ENCODE data around the gene LILRA5. TPM values are rescaled to one million over a fixed set of nuclear protein-coding genes. Genes with fewer than 3 reads are reported as not detected.
"Not testable (repeated sequence)": the region's sequence is repeated elsewhere in the genome, so short reads cannot be mapped to it uniquely, and the experiment has no call there.

Gene LILRA5
- total RNA-seq, 1 experiment from 2014 or later, result not detected

GRCh38 chr19:54275951-54276350 lies 37.0 kb downstream of the LILRA5 start:
- no peak for DNase-seq (ENCODE audit: low read depth)

GRCh38 chr19:54274516-54274915 lies 38.5 kb downstream of the LILRA5 start:
- DNase-seq (ENCODE audit: low read depth), result not testable (repeated sequence)

- no peak for DNase-seq (ENCODE audit: low read depth)
Observed at GRCh38 chr19:54273821-54274220, 39.1 kb downstream of the LILRA5 start.

GRCh38 chr19:54272181-54272580 lies 40.8 kb downstream of the LILRA5 start:
- not testable (repeated sequence) for DNase-seq (ENCODE audit: low read depth)

- DNase-seq (ENCODE audit: low read depth), result not testable (repeated sequence)
Observed at GRCh38 chr19:54271587-54271986, 41.4 kb downstream of the LILRA5 start.

GRCh38 chr19:54271106-54271505 lies 41.9 kb downstream of the LILRA5 start:
- DNase-seq (ENCODE audit: low read depth), result no peak

- DNase-seq (ENCODE audit: low read depth), result no peak
Observed at GRCh38 chr19:54268936-54269335, 44.0 kb downstream of the LILRA5 start.

- peak; percentile 38 for DNase-seq (ENCODE audit: low read depth)
Observed at GRCh38 chr19:54266133-54266532, 46.8 kb downstream of the LILRA5 start.

GRCh38 chr19:54262470-54262869 lies 50.5 kb downstream of the LILRA5 start:
- no peak for DNase-seq (ENCODE audit: low read depth)

GRCh38 chr19:54262066-54262465 lies 50.9 kb downstream of the LILRA5 start:
- DNase-seq (ENCODE audit: low read depth), result no peak

- DNase-seq (ENCODE audit: low read depth), result no peak
Observed at GRCh38 chr19:54257116-54257480, 55.9 kb downstream of the LILRA5 start, which contains the start of gene LILRB5. Gene LILRB5 (minus strand): TSS chr19:54257273. CDS start chr19:54257193, 80 bp downstream.

Other genes starting within 250 kb of the LILRA5 start
- gene VSTM1, start 249.3 kb downstream of the LILRA5 start, total RNA-seq (2014; rRNA removed), result not detected in 2 replicates
- not detected in 2 replicates for gene TARM1, start 231.8 kb downstream of the LILRA5 start, total RNA-seq (2014; rRNA removed)
- 0.23 and 1.5 TPM in 2 replicates for gene OSCAR, start 212.4 kb downstream of the LILRA5 start, total RNA-seq (2014; rRNA removed)
- 29.4 and 85.0 TPM in 2 replicates for gene NDUFA3, start 210.3 kb downstream of the LILRA5 start, total RNA-seq (2014; rRNA removed)
- gene TFPT, start 197.5 kb downstream of the LILRA5 start, total RNA-seq (2014; rRNA removed), result 14.2 and 15.2 TPM in 2 replicates
- 84.4 and 84.8 TPM in 2 replicates for gene PRPF31, start 197.4 kb downstream of the LILRA5 start, total RNA-seq (2014; rRNA removed)
- gene CNOT3, start 175.4 kb downstream of the LILRA5 start, total RNA-seq (2014; rRNA removed), result 18.2 and 18.4 TPM in 2 replicates
- 5.2 and 9.2 TPM in 2 replicates for gene LENG1, start 153.4 kb downstream of the LILRA5 start, total RNA-seq (2014; rRNA removed)
- gene TMC4, start 140.0 kb downstream of the LILRA5 start, total RNA-seq (2014; rRNA removed), result 0.40 and 0.51 TPM in 2 replicates
- gene MBOAT7, start 123.6 kb downstream of the LILRA5 start, total RNA-seq (2014; rRNA removed), result 123 and 192 TPM in 2 replicates
- 162 and 168 TPM in 2 replicates for gene TSEN34, start 121.9 kb downstream of the LILRA5 start, total RNA-seq (2014; rRNA removed)
- 1,535 and 1,605 TPM in 2 replicates for gene RPS9, start 112.3 kb downstream of the LILRA5 start, total RNA-seq (2014; rRNA removed)
- gene LILRB3, start 90.2 kb downstream of the LILRA5 start, total RNA-seq (2014; rRNA removed), result not detected in 2 replicates
- not detected in 2 replicates for gene LILRA6, start 70.4 kb downstream of the LILRA5 start, total RNA-seq (2014; rRNA removed)
- gene LILRB5, start 55.9 kb downstream of the LILRA5 start, total RNA-seq (2014; rRNA removed), result not detected in 2 replicates
- not detected in 2 replicates for gene LILRB2, start 32.1 kb downstream of the LILRA5 start, total RNA-seq (2014; rRNA removed)
- not detected in 2 replicates for gene LILRA4, start 26.0 kb upstream of the LILRA5 start, total RNA-seq (2014; rRNA removed)
- gene LAIR1, start 51.8 kb upstream of the LILRA5 start, total RNA-seq (2014; rRNA removed), result not detected in 2 replicates
- gene TTYH1, start 102.3 kb upstream of the LILRA5 start, total RNA-seq (2014; rRNA removed), result not detected in 2 replicates
- 35.4 and 36.7 TPM in 2 replicates for gene LENG8, start 136.0 kb upstream of the LILRA5 start, total RNA-seq (2014; rRNA removed)
- 3.8 and 8.2 TPM in 2 replicates for gene LENG9, start 150.6 kb upstream of the LILRA5 start, total RNA-seq (2014; rRNA removed)
- 9.2 and 9.5 TPM in 2 replicates for gene CDC42EP5, start 160.1 kb upstream of the LILRA5 start, total RNA-seq (2014; rRNA removed)
- gene LAIR2, start 189.7 kb upstream of the LILRA5 start, total RNA-seq (2014; rRNA removed), result not detected in 2 replicates

All from LHCN-M2 (cell line).